Activated CD4-positive, alpha-beta T cell treated with anti-CD3 and anti-CD28 coated beads for 24 hours (primary cell): Measurements from ENCODE around the gene CNGA4.
"Not testable (repeated sequence)": the region's sequence is repeated elsewhere in the genome, so short reads cannot be mapped to it uniquely, and the experiment has no call there.

Source experiments
- DNase-seq, 2 donors: peaks; one replicate each; pipeline ENCODE4 v3.0.0-alpha.2; 2020; ENCODE audit warnings: low read depth in 2 of 2

The CNGA4 gene

DNA sequence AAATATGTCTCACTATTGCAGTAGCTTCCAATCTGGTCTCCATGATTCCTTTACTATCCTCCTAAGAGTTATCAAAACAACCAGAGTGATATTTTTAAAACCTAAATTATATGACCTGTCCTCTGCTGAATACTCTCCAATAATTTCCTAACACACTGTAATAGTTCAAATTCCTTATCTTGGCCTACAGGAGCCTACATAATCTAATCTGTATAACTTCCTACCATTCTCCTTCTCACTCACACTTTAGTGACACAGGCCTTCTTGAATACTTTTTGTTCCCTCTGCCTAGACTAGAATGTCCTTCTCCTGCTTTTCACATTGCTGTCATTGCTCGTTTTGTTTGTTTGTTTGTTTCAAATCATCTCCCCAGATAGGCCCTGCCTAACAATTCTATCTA is 13.9 kb upstream of the CNGA4 start:
- no peak for DNase-seq

- no peak for DNase-seq
These were observed 13.0 kb upstream of the CNGA4 start for GRCh38 chr11:6225896-6226295.

DNA sequence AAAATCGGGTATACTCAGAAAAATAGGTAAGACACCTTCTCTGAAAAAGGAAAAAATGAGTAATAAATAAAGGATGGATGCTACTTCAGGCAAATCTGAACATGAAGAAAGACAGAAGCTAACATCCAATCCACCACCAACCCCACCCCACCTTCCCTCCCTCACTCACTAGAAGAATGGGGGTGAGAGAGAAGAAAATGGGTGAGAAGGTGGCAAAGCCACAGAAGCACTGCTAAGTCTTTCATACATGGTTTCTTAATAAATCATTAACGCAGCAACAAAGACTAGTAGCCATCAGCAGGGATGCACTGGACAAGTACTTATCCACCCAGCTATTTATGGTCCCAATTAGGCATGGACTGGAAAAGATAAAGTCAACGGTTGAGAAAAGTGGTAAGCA is 10.4 kb upstream of the CNGA4 start:
- no peak for DNase-seq

- no peak for DNase-seq
These were observed 9.0 kb upstream of the CNGA4 start for GRCh38 chr11:6229911-6230310.

DNA sequence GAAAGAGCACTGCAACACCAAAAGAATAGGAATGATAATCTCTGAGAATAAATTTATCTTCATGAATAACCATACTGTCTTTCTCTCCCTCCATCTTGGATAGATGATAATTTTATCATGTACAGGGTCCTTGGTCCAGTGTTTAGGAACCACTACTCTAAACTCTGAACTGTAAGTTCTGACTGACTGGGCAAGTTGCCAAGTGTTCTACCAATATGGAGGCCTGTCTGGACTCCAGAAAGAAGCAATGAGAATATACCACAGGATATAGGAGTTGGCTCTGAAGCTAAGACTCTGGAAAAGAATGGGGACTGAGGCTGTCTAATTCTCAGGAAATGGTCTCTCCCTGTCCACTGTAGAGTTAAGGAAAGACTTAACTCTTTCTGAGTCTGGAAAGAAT is 6.0 kb upstream of the CNGA4 start:
- DNase-seq: no peak

DNA sequence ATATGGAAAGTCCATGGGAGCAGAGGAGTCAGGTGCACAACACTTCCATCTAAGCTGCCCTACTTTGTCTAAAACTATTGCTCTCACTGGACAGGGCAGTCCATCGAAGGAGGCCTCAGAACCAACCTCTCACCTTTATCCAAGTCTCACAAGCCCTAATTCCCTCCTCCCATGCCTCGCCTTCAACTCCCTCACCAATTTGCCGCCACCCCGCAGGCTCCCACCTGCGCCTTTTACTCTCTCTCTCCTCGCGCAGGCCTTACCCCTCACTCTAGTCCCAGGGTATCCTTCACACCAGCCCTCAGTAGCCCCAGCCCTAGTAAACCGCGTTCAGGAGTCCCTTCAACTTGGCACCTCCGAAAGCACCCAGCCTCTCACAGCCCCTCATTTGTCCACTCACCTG is 4.9 kb upstream of the CNGA4 start:
- no peak for DNase-seq

DNA sequence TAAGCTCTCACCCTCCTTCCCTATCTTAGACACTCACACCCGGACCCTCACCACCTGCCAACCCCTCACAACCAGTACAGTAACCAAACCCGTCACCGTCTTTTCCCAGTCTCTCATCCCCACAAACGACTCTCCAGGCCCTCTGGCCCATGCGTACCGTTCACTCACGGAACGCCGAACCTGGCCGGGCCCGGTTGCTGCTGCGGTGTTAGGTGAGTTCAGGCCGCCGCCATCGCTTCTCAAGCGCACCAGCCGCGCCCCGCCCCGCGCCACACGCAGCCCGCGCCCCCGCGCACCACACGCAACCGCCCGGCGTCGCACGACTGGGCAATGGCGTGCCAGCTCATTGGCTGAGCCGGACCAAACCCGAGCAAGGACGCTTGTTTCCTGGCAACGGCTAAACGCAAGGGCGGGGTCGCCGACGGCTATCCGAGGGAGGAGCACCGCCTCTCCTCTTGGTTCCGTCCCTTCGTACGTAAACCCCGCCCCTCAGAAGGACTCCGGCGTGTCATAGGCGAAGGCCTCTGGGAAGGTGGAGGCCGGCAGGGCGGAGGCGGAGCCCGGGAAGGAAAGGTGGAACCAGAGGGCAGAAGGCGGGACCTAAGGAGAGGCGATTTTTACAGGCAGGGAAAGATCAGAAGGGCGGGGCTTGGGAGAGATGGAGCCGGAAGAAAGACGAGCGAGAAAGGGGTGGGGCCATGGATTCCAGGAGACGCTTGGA is 4.3 kb upstream of the CNGA4 start, which contains the start of gene FHIP1B:
FHIP1B (minus strand) TSS at position 250 of the 721 bp plus-strand sequence. CDS start 10,120 bp downstream, outside the sequence.
- DNase-seq: peak; percentile 97 to 99

GRCh38 chr11:6237266-6237665 is 1.6 kb upstream of the CNGA4 start:
- no peak for DNase-seq

- DNase-seq: no peak
These were observed 1.1 kb upstream of the CNGA4 start for GRCh38 chr11:6237761-6238302.

GRCh38 chr11:6240139-6240538 is 1.2 kb downstream of the CNGA4 start:
- no peak for DNase-seq

DNA sequence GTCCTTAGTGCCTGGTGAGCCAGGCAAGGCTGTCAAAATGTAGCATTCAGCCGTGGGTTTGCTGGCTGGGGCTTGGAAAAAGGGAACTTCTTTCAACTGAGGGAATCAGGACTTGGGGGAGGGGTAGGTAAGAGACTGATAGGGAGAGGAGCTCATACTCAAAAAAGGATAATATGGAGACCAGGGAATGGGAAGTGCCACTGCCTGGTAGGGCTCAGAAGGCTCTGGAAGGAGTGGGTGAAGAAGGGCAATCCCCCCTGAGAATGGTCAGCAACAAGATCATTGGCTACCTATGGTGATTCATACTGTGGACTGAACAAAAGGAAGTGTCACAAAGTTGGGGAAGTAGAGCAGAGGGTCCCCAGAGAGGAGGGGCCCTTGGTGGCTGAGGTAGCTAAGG is 1.9 kb downstream of the CNGA4 start:
- DNase-seq: no peak

DNA sequence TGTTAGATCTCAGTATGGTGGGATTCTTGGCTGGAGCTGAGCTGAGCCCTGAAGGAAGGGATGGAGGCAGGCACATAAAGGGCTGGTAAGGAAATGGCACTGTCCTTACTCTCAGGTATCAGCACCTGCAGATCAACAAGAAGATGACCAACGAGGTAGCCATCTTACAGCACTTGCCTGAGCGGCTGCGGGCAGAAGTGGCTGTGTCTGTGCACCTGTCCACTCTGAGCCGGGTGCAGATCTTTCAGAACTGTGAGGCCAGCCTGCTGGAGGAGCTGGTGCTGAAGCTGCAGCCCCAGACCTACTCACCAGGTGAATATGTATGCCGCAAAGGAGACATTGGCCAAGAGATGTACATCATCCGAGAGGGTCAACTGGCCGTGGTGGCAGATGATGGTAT is 2.4 kb downstream of the CNGA4 start:
- DNase-seq: no peak

DNA sequence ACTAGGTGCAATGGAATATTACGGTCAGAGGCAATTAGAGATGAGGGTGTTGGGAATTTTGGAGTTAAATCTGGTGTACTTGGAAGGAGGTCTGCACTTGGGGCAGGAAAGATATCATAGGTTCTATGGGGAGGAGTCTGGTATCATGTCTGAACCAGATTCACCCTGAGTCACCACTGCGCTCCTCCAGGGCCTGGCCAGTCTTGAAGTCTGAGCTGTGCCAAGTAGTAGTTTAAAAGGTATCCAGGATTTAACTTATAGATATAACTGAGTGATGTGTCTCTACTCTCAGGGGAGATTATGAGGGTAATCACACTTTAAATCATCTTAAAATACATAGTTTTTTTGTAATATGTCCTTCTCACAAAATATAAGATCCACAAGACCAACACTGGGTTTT is 6.6 kb downstream of the CNGA4 start:
- DNase-seq: no peak

- no peak for DNase-seq
These were observed 9.4 kb downstream of the CNGA4 start for GRCh38 chr11:6248248-6248647.

DNA sequence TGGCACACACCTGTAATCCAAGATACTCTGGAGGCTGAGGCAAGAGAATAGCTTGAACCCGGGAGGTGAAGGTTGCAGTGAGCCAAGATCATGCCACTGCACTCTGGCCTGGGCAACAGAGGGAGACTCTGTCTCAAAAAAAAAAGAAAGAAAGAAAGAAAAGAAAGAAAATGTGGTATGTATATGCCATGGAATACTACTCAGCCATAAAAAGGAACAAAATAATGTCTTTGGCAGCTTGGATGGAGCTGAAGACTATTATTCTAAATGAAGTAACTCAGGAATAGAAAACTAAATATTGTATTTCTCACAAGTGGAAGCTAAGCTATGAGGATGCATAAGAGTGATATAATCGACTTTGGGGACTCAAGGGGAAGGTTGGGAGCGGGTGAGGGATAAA is 10.0 kb downstream of the CNGA4 start:
- DNase-seq: not testable (repeated sequence)

GRCh38 chr11:6249770-6250555 is 11.1 kb downstream of the CNGA4 start:
- DNase-seq: no peak

GRCh38 chr11:6251120-6251733 is 12.3 kb downstream of the CNGA4 start:
- DNase-seq: peak; percentile 27 to 49

GRCh38 chr11:6251990-6252473 is 13.1 kb downstream of the CNGA4 start:
- DNase-seq: no peak

GRCh38 chr11:6253197-6253596 is 14.3 kb downstream of the CNGA4 start:
- no peak for DNase-seq

DNA sequence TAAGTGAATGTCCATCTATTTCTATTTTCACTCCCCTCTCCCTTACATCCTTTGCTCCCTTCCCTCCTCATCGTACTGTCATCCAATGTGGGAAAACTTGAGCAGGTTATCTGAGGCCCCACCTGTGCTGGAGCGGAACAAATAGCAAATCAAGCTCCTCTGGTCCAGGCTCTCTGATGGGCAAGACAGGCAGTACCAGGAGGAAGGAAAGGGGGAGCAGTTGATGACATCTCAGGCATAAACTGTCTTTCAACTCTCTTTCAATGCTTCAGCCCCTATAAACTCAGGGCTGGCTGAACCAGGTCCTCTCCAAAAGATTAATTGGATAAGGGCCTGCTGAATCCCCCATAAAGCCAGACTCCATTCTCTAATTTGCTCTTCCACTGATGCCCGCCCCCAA is 19.3 kb downstream of the CNGA4 start:
- no peak for DNase-seq

- no peak for DNase-seq
These were observed 19.7 kb downstream of the CNGA4 start for GRCh38 chr11:6258571-6259081.

DNA sequence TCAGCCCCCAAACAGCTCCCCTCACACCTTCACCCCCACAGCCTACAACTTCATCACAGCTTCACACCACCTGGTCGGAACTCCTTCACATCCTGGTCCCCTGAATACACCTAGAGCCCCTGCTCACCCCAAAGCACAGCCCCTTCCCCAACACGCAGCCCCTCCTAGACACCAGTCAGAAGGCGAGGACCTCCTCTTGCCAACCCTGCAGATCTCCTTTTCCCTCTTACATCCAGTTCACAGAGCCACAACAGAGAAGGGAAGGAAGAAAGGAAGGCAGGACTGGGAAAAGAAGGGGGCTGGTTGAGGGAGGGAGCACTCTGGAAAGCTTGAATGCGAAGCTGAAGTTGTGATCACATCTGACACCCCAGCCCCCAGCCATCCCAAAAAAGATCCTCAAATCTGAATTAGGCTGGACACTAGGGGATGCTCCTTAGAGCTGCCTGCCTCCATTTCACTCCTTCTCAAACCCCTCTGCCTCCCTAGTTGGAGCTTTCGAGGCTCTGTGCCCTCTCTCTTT is 21.4 kb downstream of the CNGA4 start:
- no peak for DNase-seq
